Smooth muscle cell (in vitro differentiated cells): ENCODE results near the gene SOAT1. TPM values are rescaled to one million over a fixed set of nuclear protein-coding genes. Genes with fewer than 3 reads are reported as not detected.
"Not testable (repeated sequence)": the region's sequence is repeated elsewhere in the genome, so short reads cannot be mapped to it uniquely, and the experiment has no call there.

Experiments
- DNase-seq: peaks from one replicate; lab custom pipeline; 2025; ENCODE audit not compliant: unreplicated experiment; lab: John Stamatoyannopoulos, UW
- H2AFZ ChIP-seq: fragments of 200-600 bp; sonication (generic); 2 replicates; pipeline ENCODE4 v1.6.0; 2016; ENCODE audit warnings: antibody characterized with exemption, low read depth, mild to moderate bottlenecking
- H3F3A ChIP-seq: fragments of 200-600 bp; sonication (generic); 2 replicates; pipeline ENCODE4 v1.6.0; 2017; ENCODE audit warnings: antibody characterized with exemption, low read depth
- H3K27ac ChIP-seq: fragments of 200-600 bp; sonication (generic); 2 replicates; pipeline ENCODE4 v1.5.1; 2016; ENCODE audit warnings: low read depth, mild to moderate bottlenecking
- H3K27me3 ChIP-seq: fragments of 200-600 bp; sonication (generic); 2 replicates; pipeline ENCODE4 v1.6.1; 2016; ENCODE audit warnings: low read depth, mild to moderate bottlenecking
- H3K36me3 ChIP-seq: fragments of 200-600 bp; sonication (generic); 2 replicates; pipeline ENCODE4 v1.5.1; 2016; ENCODE audit warnings: low read depth
- H3K4me1 ChIP-seq: fragments of 200-600 bp; sonication (generic); 2 replicates; pipeline ENCODE4 v1.5.1; 2016; ENCODE audit warnings: low read depth
- H3K4me2 ChIP-seq: fragments of 200-600 bp; sonication (generic); 2 replicates; pipeline ENCODE4 v1.6.0; 2016; ENCODE audit warnings: mild to moderate bottlenecking
- H3K4me3 ChIP-seq: fragments of 200-600 bp; sonication (generic); 2 replicates; pipeline ENCODE4 v1.5.1; 2016; ENCODE audit warnings: mild to moderate bottlenecking
- H3K79me2 ChIP-seq: fragments of 200-600 bp; sonication (generic); 2 replicates; pipeline ENCODE4 v1.6.0; 2016; ENCODE audit warnings: low read depth, mild to moderate bottlenecking
- H3K9ac ChIP-seq: fragments of 200-600 bp; sonication (generic); 2 replicates; pipeline ENCODE4 v1.6.0; 2016; ENCODE audit warnings: low read depth
- H3K9me3 ChIP-seq: fragments of 200-600 bp; sonication (generic); replicated peaks from 2 replicates; pipeline ENCODE4 v1.5.1; 2016; ENCODE audit warnings: low read depth
- H4K20me1 ChIP-seq: fragments of 200-600 bp; sonication (generic); 2 replicates; pipeline ENCODE4 v1.6.0; 2016; ENCODE audit warnings: low read depth
- WGBS: methylation state at CpG from one replicate; pipeline ENCODE4 v1.1.7; 2016; ENCODE audit warnings: low lambda C conversion rate; 5-methylcytosine and 5-hydroxymethylcytosine counted together
- polyA plus RNA-seq: library from polyadenylated mRNA; unstranded; fragments of >200 nt; fragmentation: Nextera tagmentation; extraction: Ambion mirVana; gene quantifications from 2 replicates; pipeline ENCODE4 v1.2.1, GENCODE V29; 2016
- small RNA-seq: library from RNA; depleted of rRNA; stranded (forward); fragments of <200 nt; gene quantifications from one replicate; pipeline ENCODE3, GENCODE V24; 2014
- total RNA-seq: library from RNA; depleted of rRNA; stranded (reverse); fragments of >200 nt; gene quantifications from 2 replicates; pipeline ENCODE4 v1.2.3, GENCODE V29; 2014
- TF ChIP-seq, protein P1 (sequence below): fragments of 200-600 bp; sonication (generic); IDR thresholded peaks from 2 replicates; pipeline ENCODE4 v1.5.1; 2017; ENCODE audit warnings: borderline replicate concordance, mild to moderate bottlenecking, antibody characterized with exemption; ENCODE audit not compliant: insufficient read depth, poor library complexity, severe bottlenecking

SOAT1 gene
- total and polyA plus RNA-seq, 2 experiments from 2014 or later: 15.4 to 20.2 TPM

DNA sequence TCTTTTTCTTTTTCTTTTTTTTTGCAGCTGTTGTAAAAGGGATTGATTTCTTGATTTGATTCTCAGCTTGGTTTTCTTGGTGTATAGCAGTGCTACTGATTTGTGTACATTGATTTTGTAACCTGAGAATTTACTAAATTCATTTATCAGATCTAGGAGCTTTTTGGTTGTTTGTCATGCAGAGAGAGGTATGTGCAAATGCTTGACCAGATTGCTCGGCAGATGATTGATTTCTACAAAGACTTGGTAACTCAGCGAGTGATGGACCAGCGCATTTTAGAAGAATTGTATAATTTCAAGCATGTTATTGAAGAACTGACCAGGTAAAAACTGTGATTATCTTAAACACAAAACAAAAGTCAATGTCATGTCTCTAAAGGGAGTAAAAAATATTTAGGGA lies 100.1 kb downstream of the SOAT1 start:
- DNase-seq: no peak
- Histone ChIP-seq H3K9ac (no peak overlapping the region), H3F3A (no peaks in the 10 kb centered on the region), H3K4me2 (no peak overlapping the region), H3K9me3 (no peaks in the 10 kb centered on the region), H2AFZ (no peak overlapping the region), H3K4me3 (no peak overlapping the region), H3K36me3 (no peaks in the 10 kb centered on the region), H3K27me3 (no peaks in the 10 kb centered on the region), H3K27ac (no peak overlapping the region), H3K79me2 (no peaks in the 10 kb centered on the region), H3K4me1 (no peaks in the 10 kb centered on the region), H4K20me1 (no peaks in the 10 kb centered on the region)
- TF ChIP-seq, protein P1, sequence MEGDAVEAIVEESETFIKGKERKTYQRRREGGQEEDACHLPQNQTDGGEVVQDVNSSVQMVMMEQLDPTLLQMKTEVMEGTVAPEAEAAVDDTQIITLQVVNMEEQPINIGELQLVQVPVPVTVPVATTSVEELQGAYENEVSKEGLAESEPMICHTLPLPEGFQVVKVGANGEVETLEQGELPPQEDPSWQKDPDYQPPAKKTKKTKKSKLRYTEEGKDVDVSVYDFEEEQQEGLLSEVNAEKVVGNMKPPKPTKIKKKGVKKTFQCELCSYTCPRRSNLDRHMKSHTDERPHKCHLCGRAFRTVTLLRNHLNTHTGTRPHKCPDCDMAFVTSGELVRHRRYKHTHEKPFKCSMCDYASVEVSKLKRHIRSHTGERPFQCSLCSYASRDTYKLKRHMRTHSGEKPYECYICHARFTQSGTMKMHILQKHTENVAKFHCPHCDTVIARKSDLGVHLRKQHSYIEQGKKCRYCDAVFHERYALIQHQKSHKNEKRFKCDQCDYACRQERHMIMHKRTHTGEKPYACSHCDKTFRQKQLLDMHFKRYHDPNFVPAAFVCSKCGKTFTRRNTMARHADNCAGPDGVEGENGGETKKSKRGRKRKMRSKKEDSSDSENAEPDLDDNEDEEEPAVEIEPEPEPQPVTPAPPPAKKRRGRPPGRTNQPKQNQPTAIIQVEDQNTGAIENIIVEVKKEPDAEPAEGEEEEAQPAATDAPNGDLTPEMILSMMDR: no peak
- WGBS: 88% methylated on average over 3 of the region's 3 CpGs

DNA sequence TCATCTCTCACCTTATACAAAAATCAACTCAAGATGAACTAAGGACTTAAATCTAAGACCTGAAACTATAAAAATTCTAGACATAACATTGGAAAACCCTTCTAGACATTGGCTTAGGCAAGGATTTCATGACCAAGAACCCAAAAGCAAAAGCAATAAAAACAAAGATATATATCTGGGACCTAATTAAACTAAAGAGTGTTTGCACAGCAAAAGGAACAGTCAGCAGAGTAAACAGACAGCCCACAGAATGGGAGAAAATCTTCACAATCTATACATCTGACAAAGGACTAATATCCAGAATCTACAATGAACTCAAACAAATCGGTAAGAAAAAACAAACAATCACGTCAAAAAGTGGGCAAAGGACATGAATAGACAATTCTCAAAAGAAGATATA lies 105.8 kb downstream of the SOAT1 start:
- not testable (repeated sequence) for H3K36me3 ChIP-seq, H3K9ac ChIP-seq, H3K27me3 ChIP-seq, H3K4me1 ChIP-seq, H3K4me2 ChIP-seq, H3K27ac ChIP-seq, DNase-seq, H3K79me2 ChIP-seq, H3K4me3 ChIP-seq, H3F3A ChIP-seq, H3K9me3 ChIP-seq, H4K20me1 ChIP-seq, H2AFZ ChIP-seq
- WGBS: 79% methylated on average over 2 of the region's 2 CpGs

Small RNA genes lying within 50 kb of the gene (small RNA-seq; reads per million reads assigned to genes)
- not detected for gene AL512326.2

Other genes with a start within 250 kb of the SOAT1 start
- gene TOR3A, start 211.7 kb upstream of the SOAT1 start, total RNA-seq: 11.6 and 13.0 TPM in 2 replicates
- gene TOR3A, start 211.7 kb upstream of the SOAT1 start, polyA plus RNA-seq: 16.6 and 20.6 TPM in 2 replicates
- 55.0 and 56.5 TPM in 2 replicates for gene ABL2, start 64.1 kb upstream of the SOAT1 start, total RNA-seq
- 16.5 and 38.9 TPM in 2 replicates for gene ABL2, start 64.1 kb upstream of the SOAT1 start, polyA plus RNA-seq
- gene AXDND1, start 72.2 kb downstream of the SOAT1 start, total RNA-seq: 0.09 TPM in 1 of 2 replicates, not detected in the other
- 0.27 and 0.41 TPM in 2 replicates for gene AXDND1, start 72.2 kb downstream of the SOAT1 start, polyA plus RNA-seq